AG10803 (cell line): Measurements from ENCODE around the gene STEAP3.

Source experiments
- DNase-seq: peaks from one replicate; pipeline ENCODE4 v3.0.0; 2010; ENCODE audit warnings: low read depth
- H3K4me3 ChIP-seq: 2 replicates; pipeline ENCODE4 v1.5.1; 2011; ENCODE audit warnings: mild to moderate bottlenecking, low read length, control low read depth
- TF ChIP-seq, protein P1 (sequence below): conservative IDR thresholded peaks from 2 replicates; pipeline ENCODE4 v1.5.1; 2011; ENCODE audit warnings: mild to moderate bottlenecking, low read length, control low read depth, inconsistent platforms

The STEAP3 gene

DNA sequence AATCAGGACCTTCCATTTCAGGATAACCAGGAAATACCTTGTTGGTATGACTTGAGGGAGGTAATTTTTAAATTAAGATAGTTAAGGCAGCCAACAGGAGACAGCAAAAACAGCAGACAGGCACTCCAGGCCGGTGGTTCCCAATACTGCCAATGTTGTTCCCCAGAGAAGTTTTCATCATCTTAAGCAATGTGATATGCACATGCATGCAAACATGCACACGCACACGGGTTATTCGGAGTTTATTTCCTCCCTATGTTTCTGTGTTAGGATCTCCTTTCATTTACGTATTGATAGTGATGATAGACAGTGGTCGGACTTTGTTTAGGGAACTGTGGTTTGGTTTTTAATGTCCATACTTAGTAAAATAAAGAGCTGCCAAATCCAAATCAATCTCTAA, 55.3 kb downstream of the STEAP3 start:
- no peak for DNase-seq
- H3K4me3 ChIP-seq, result no peak overlapping the region
- TF ChIP-seq, protein P1, sequence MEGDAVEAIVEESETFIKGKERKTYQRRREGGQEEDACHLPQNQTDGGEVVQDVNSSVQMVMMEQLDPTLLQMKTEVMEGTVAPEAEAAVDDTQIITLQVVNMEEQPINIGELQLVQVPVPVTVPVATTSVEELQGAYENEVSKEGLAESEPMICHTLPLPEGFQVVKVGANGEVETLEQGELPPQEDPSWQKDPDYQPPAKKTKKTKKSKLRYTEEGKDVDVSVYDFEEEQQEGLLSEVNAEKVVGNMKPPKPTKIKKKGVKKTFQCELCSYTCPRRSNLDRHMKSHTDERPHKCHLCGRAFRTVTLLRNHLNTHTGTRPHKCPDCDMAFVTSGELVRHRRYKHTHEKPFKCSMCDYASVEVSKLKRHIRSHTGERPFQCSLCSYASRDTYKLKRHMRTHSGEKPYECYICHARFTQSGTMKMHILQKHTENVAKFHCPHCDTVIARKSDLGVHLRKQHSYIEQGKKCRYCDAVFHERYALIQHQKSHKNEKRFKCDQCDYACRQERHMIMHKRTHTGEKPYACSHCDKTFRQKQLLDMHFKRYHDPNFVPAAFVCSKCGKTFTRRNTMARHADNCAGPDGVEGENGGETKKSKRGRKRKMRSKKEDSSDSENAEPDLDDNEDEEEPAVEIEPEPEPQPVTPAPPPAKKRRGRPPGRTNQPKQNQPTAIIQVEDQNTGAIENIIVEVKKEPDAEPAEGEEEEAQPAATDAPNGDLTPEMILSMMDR, result no peak

DNA sequence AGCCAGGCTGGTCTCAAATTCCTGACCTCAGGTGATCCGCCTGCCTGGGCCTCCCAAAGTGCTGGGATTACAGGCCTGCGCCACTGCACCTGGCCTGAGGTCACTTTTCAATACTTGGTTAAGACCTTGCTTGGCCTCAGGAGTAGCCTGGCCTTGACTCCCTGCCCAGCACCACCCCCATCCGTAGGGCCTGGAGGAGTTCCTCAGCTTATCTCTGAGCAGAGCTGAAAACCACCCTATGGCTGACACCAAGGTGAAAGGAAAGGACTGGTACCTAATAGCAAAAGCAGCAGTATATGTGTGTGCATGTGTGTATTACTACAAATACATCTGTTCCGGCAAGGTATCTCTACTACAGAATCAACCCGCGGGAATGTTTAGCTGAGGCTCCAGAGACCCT, 56.0 kb downstream of the STEAP3 start:
- TF ChIP-seq, protein P1, result no peak

DNA sequence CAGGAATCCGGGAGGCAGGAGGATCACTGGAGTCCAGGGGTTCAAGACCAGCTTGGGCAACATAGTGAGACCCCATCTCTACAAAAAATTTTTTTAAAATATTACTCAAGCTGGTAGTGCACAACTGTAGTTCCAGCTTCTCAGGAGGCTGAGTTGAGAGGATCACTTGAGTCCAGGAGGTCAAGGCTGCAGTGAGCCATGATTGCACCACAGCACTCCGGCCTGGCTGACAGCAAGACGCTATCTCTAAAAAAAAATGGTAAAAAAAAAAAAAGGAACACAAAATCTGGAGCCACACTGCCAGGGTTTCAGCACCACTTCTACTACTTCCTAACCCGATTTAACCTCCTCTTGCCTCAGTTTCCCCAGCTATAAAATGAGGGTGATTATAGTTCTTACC, 57.0 kb downstream of the STEAP3 start:
- H3K4me3 ChIP-seq, result no peak overlapping the region
- TF ChIP-seq, protein P1, result no peak
- no peak for DNase-seq

More for the DNA sequence above, 56.0 kb downstream of the STEAP3 start:
- no peak overlapping the region for H3K4me3 ChIP-seq
- no peak for DNase-seq

DNA sequence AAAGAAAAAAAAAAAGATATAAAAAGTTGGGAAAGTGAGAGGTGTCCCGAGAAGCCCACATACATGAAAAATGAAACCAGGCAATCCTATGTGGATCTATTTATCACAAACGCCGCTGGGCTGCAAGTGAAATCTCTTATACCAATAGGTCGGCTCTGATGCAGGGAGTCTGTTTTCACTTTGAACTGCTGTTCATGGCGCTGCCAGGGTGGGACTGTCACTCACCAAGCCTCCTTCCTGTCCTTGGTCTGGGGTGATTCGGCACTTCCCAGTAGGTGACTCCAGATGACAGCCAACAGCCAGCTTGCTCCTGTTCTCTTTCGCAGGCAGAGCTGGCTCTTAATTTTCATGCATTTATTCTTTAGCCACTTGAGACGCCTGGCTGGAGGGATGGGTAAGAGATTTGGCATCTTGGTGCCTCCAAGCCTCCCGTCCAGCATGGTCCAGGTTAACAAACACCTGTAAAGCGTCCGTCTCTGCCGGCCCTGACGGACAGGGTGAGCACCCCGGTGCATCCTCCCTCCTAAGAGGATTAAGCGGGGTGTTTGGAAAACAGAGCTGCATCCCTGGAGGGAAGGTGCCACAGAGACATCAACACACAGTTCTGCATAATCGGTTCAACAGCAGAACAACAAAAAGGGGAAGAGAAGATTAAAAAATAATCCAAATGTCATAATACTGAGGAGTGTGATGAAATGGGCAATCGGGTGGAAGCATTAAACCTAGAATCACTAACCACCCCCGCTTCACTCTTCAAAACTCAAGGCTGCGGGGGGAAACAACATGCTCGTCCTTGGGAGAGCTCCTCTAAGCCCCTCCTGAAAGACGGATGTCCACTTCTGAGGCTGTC, 58.7 kb downstream of the STEAP3 start:
- no peak overlapping the region for H3K4me3 ChIP-seq
- DNase-seq, result no peak
- TF ChIP-seq, protein P1, result no peak

DNA sequence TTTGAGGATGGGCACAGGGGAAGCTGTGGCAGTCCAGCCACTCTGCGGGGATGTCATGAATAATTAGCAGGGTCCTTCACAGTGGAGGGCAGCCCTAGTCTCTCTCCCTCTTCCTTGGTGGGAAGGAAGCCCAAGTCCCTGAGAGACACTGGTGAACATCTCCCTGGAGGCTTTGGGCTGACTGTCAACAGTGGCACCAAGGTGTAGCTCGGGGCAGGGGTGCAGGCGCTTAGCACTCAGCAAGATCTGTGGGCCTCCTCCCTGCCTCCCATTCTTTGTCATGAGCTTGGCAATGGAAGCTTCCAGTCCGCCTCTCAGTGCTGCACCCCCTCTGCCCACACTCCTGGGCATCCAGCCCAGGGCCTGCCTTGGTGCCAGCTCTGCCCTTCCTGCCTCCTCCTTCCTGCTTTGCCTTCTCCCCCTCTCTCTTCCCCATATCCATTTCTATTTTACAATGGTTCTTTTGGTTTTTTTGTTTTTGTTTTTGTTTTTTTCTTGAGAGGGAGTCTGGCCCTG, 59.4 kb downstream of the STEAP3 start:
- TF ChIP-seq, protein P1, result no peak
- H3K4me3 ChIP-seq, result no peak overlapping the region
- DNase-seq, result no peak

DNA sequence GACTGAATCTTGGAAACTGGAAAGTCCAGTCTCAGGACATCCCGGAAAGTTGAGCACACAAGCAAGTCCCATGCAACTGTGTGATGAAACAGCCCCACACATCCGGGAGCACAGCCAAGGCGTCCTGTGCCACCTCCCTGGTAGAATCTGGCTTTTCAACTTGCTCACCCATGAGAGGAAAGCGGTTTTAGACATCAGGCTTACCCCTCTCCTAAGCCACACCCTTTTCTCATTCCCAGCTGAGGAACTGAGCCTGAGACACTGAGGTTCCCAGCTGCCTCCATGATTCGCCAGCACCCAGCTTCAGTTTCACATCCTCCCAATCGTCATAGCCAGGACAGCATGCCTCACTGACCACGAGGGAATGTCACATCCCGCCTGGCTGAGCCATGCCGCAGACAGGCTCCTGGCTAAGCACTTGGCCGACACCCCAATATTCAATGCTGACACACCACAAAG, 60.3 kb downstream of the STEAP3 start:
- TF ChIP-seq, protein P1, result no peak

DNA sequence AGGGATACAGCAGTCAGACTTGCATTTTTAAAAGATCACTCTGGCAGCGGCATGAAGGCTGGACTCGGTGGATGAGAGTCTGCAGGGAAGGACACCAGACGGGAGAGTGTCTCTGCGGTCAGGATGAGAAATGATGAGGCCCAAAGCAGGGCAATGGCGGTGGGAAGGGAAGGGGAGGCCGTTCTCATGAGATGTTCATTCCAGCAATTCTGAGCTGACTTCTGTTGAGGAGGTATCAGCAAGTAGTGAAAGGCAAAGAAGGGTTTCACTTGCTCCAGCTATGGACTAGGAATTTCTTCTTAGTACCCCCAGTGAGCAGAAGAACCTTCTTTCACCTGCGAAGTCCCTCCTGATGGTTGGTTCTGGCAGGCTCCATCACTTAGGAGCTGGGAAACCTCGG, 63.0 kb downstream of the STEAP3 start:
- TF ChIP-seq, protein P1, result no peak
- no peak for DNase-seq
- no peak overlapping the region for H3K4me3 ChIP-seq

More for the DNA sequence above, 60.3 kb downstream of the STEAP3 start:
- peak overlapping the region; percentile 26 for H3K4me3 ChIP-seq
- peak; percentile 95 for DNase-seq
